Trophoblast cell (in vitro differentiated cells and primary cell): ENCODE results near the gene SETSIP.

ENCODE experiments used
- DNase-seq, 2 donors: peaks; one replicate each; pipeline ENCODE4 v3.0.0-alpha.2; 2016
- H2AFZ ChIP-seq: 2 replicates; pipeline ENCODE4 v1.6.1; 2013; ENCODE audit warnings: low read length, moderate library complexity, mild to moderate bottlenecking; ENCODE audit not compliant: insufficient read depth, poor library complexity
- H2AK5ac ChIP-seq: 2 replicates; pipeline ENCODE4 v1.6.1; 2013; ENCODE audit warnings: mild to moderate bottlenecking, low read length
- H2BK120ac ChIP-seq: 2 replicates; pipeline ENCODE4 v1.6.1; 2013; ENCODE audit warnings: low read length, mild to moderate bottlenecking, moderate library complexity; ENCODE audit not compliant: insufficient read depth, poor library complexity
- H2BK12ac ChIP-seq: 2 replicates; pipeline ENCODE4 v1.6.1; 2013; ENCODE audit warnings: mild to moderate bottlenecking, low read length, moderate library complexity
- H2BK5ac ChIP-seq: 2 replicates; pipeline ENCODE4 v1.6.1; 2013; ENCODE audit warnings: low read length, low read depth, moderate library complexity, mild to moderate bottlenecking; ENCODE audit not compliant: poor library complexity
- H3K14ac ChIP-seq: 2 replicates; pipeline ENCODE4 v1.6.1; 2013; ENCODE audit warnings: mild to moderate bottlenecking, low read length
- H3K18ac ChIP-seq: 2 replicates; pipeline ENCODE4 v1.6.1; 2013; ENCODE audit warnings: mild to moderate bottlenecking, low read length
- H3K23ac ChIP-seq: 2 replicates; pipeline ENCODE4 v1.6.1; 2013; ENCODE audit warnings: low read length
- H3K27ac ChIP-seq: 2 replicates; pipeline ENCODE4 v1.5.1; 2013; ENCODE audit warnings: low read depth, mild to moderate bottlenecking, inconsistent platforms, low read length, moderate library complexity
- H3K27me3 ChIP-seq: 2 replicates; pipeline ENCODE4 v1.6.1; 2013; ENCODE audit warnings: inconsistent platforms, mild to moderate bottlenecking, low read length, moderate library complexity; ENCODE audit not compliant: insufficient read depth
- H3K36me3 ChIP-seq, 2 experiments: 1 replicate in 1 of 2; 2 replicates in 1 of 2; pipeline ENCODE4 v1.6.1; 2013; ENCODE audit warnings: low read length in 2 of 2, mild to moderate bottlenecking in 2 of 2, moderate library complexity in 1 of 2; ENCODE audit not compliant: insufficient read depth in 2 of 2, control insufficient read depth in 1 of 2
- H3K4ac ChIP-seq: 2 replicates; pipeline ENCODE4 v1.6.1; 2013; ENCODE audit warnings: low read depth, mild to moderate bottlenecking, low read length, moderate library complexity
- H3K4me1 ChIP-seq, 2 experiments: 1 replicate in 1 of 2; 2 replicates in 1 of 2; pipeline ENCODE4 v1.6.1; 2013; ENCODE audit warnings: low read length in 2 of 2, mild to moderate bottlenecking in 2 of 2, moderate library complexity in 1 of 2; ENCODE audit not compliant: insufficient read depth in 2 of 2, control insufficient read depth in 1 of 2
- H3K4me2 ChIP-seq: 2 replicates; pipeline ENCODE4 v1.6.1; 2013; ENCODE audit warnings: inconsistent platforms, mild to moderate bottlenecking, low read length, moderate library complexity
- H3K4me3 ChIP-seq: 2 replicates; pipeline ENCODE4 v1.5.1; 2013; ENCODE audit warnings: mild to moderate bottlenecking, low read depth, low read length, inconsistent platforms
- H3K79me1 ChIP-seq: one replicate; pipeline ENCODE4 v1.6.1; 2013; ENCODE audit warnings: low read length
- H3K79me2 ChIP-seq: 2 replicates; pipeline ENCODE4 v1.6.1; 2013; ENCODE audit warnings: low read length, mild to moderate bottlenecking; ENCODE audit not compliant: control insufficient read depth, insufficient read depth, poor library complexity
- H3K9ac ChIP-seq: 2 replicates; pipeline ENCODE4 v1.6.1; 2013; ENCODE audit warnings: mild to moderate bottlenecking, low read length
- H3K9me3 ChIP-seq: 2 replicates; pipeline ENCODE4 v1.6.1; 2013; ENCODE audit warnings: low read depth, mild to moderate bottlenecking, control low read depth, inconsistent platforms, low read length; ENCODE audit not compliant: insufficient read depth
- H4K12ac ChIP-seq: 2 replicates; pipeline ENCODE4 v1.6.1; 2013; ENCODE audit warnings: low read depth, mild to moderate bottlenecking, low read length, moderate library complexity
- H4K8ac ChIP-seq: 2 replicates; pipeline ENCODE4 v1.6.1; 2013; ENCODE audit warnings: low read depth, mild to moderate bottlenecking, low read length, moderate library complexity
- H4K91ac ChIP-seq: one replicate; pipeline ENCODE4 v1.6.1; 2013; ENCODE audit warnings: low read depth, mild to moderate bottlenecking, low read length, moderate library complexity
- WGBS: extraction: QIAGEN DNeasy Blood & Tissue Kit; methylation state at CpG from one replicate; pipeline ENCODE4 v1.1.7; 2013; ENCODE audit warnings: missing lambda C conversion rate; ENCODE audit not compliant: insufficient read length, insufficient coverage; ENCODE audit errors: extremely low coverage; 5-methylcytosine and 5-hydroxymethylcytosine counted together

SETSIP gene

DNA sequence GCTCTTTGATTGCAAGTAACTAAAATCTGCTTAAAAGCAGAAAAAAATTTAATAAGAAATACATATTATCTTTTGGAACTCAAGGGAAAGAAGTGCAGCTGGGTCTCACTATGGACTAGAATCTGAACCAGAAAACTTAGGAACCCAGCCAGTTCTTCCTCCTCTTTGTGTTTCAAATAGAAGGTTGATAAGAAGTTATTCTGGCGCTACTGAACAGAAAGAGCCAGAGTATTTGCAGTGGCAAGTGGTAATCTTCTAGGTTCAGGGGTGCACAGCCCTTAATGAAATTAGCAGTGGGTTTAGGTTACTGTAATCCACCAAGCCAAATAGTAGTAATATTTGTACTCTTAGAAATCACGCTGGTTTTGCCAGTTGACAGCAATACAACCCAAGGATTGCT is 33.4 kb upstream of the SETSIP start:
- Histone ChIP-seq H3K79me2 (no peaks in the 10 kb centered on the region), H2AK5ac (no peak overlapping the region), H3K36me3 (no peaks in the 10 kb centered on the region), H3K79me1 (no peaks in the 10 kb centered on the region), H3K9ac (no peak overlapping the region), H3K4me2 (no peak overlapping the region), H2BK120ac (no peak overlapping the region), H3K14ac (no peak overlapping the region), H2AFZ (no peak overlapping the region), H3K4me1 (no peaks in the 10 kb centered on the region), H3K9me3 (no peaks in the 10 kb centered on the region), H2BK12ac (no peak overlapping the region), H4K12ac (no peak overlapping the region), H4K8ac (no peak overlapping the region), H3K4ac (no peak overlapping the region), H3K27ac (no peak overlapping the region), H2BK5ac (no peak overlapping the region), H4K91ac (no peak overlapping the region), H3K27me3 (no peaks in the 10 kb centered on the region), H3K23ac (no peak overlapping the region), H3K18ac (no peak overlapping the region), H3K4me3 (no peak overlapping the region)
- DNase-seq, result no peak
- WGBS, result no CpG with 5 or more reads among the region's 2 CpGs

DNA sequence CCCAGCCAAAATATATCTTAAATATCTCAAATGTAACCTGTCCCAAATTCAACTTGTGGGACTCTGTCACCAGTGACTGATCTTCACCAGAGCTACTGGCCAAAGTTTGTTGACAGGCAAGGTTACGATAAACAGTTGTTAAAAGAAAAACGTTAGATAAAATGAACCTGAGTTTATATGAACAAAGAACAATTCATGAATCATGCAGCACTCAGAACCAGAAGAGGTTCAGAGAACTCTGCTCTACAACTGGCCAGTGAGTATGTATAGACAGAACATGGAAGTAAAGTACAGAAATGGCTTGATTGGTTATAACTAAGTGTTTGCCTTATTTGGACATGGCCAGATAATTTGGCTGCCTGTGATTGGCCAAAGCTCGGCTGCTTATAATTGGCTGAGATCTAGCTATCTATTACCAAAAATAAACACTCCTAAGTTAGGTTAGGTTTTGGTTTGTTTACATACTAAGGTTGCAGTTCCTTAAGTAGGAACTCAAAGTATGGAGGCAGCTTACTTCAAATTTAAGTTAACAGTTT is 30.4 kb upstream of the SETSIP start:
- Histone ChIP-seq H2AK5ac (no peak overlapping the region), H3K4ac (no peak overlapping the region), H3K18ac (no peak overlapping the region), H3K9ac (no peak overlapping the region), H3K4me3 (no peak overlapping the region), H3K4me2 (no peak overlapping the region), H4K12ac (no peak overlapping the region), H3K36me3 (no peaks in the 10 kb centered on the region), H3K23ac (no peak overlapping the region), H2BK12ac (no peak overlapping the region), H4K8ac (no peak overlapping the region), H3K14ac (no peak overlapping the region), H2AFZ (no peak overlapping the region), H3K9me3 (no peaks in the 10 kb centered on the region), H3K4me1 (no peaks in the 10 kb centered on the region), H3K79me1 (no peaks in the 10 kb centered on the region), H3K27ac (no peak overlapping the region), H4K91ac (no peak overlapping the region), H2BK120ac (no peak overlapping the region), H3K79me2 (no peaks in the 10 kb centered on the region), H2BK5ac (no peak overlapping the region), H3K27me3 (no peaks in the 10 kb centered on the region)
- WGBS, result no CpG with 5 or more reads among the region's 3 CpGs
- no peak for DNase-seq

DNA sequence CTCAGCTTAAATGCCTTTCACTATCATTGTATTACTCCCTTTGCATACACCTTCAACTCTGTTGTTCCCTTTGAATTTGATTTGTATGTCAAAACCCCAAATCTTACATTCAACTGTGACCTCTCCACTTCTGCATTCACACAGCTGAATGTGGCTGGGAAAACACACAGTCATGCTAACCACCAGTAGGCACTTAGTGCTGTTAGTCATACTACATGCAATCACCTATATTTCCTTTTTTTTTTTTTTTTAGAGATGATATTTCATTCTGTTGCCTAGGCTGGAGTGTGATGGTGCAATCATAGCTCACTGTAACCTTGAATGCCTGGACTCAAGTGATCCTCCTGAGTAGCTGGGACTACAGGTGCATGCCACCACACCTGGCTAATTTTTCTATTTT is 21.1 kb upstream of the SETSIP start:
- Histone ChIP-seq H2BK120ac (no peak overlapping the region), H3K79me2 (no peaks in the 10 kb centered on the region), H3K18ac (no peak overlapping the region), H2BK12ac (no peak overlapping the region), H3K4me2 (no peak overlapping the region), H2AK5ac (no peak overlapping the region), H3K9me3 (no peaks in the 10 kb centered on the region), H2AFZ (no peak overlapping the region), H3K4ac (no peak overlapping the region), H3K27ac (no peak overlapping the region), H2BK5ac (no peak overlapping the region), H4K91ac (no peak overlapping the region), H4K8ac (no peak overlapping the region), H3K4me3 (no peak overlapping the region), H3K14ac (no peak overlapping the region), H3K27me3 (no peaks in the 10 kb centered on the region), H3K4me1 (no peaks in the 10 kb centered on the region), H3K79me1 (no peaks in the 10 kb centered on the region), H3K9ac (no peak overlapping the region), H3K36me3 (no peaks in the 10 kb centered on the region), H3K23ac (no peak overlapping the region), H4K12ac (no peak overlapping the region)
- DNase-seq, result peak in 1 of 2 donors; percentile 6

DNA sequence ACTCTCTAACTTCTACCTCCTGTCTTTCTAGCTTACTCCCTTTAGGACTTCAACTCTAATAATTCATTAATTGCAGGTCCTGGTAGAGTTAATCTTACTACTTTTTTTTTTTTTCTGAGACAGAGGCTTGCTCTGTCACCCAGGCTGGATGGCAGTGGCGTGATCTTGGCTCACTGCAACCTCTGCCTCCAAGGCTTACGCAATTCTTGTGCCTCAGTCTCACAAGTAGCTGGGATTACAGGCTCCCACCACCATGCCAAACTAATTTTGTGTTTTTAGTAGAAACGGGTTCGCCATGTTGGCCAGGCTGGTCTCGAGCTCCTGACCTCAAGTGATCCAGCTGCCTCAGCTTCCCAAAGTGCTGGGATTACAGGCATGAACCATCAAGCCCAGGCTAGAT is 20.7 kb upstream of the SETSIP start:
- Histone ChIP-seq H3K4me2 (no peak overlapping the region), H2BK5ac (no peak overlapping the region), H3K4ac (no peak overlapping the region), H3K79me1 (no peaks in the 10 kb centered on the region), H2AFZ (no peak overlapping the region), H3K9me3 (no peaks in the 10 kb centered on the region), H4K12ac (no peak overlapping the region), H3K27me3 (no peaks in the 10 kb centered on the region), H3K27ac (no peak overlapping the region), H3K23ac (no peak overlapping the region), H3K79me2 (no peaks in the 10 kb centered on the region), H3K9ac (no peak overlapping the region), H4K91ac (no peak overlapping the region), H2AK5ac (no peak overlapping the region), H3K4me3 (no peak overlapping the region), H4K8ac (no peak overlapping the region), H3K4me1 (no peaks in the 10 kb centered on the region), H2BK120ac (no peak overlapping the region), H3K36me3 (no peaks in the 10 kb centered on the region), H3K14ac (no peak overlapping the region), H2BK12ac (no peak overlapping the region), H3K18ac (no peak overlapping the region)
- no CpG with 5 or more reads among the region's 5 CpGs for WGBS
- DNase-seq, result no peak
